Uterus (tissue), 2 donors: ENCODE data around the gene GABRB3.

ENCODE experiments used
- CTCF ChIP-seq, 4 experiments: fragments of 200-600 bp in 2 of 4; fragments of 450-650 bp in 2 of 4; sonication (generic) in 2 of 4; IDR thresholded peaks; one replicate each; pipeline ENCODE4 v1.5.1; 2016 to 2019; ENCODE audit warnings: antibody characterized with exemption in 4 of 4, mild to moderate bottlenecking in 2 of 4, moderate library complexity in 1 of 4
- POLR2A ChIP-seq, 2 donors: fragments of 450-650 bp; IDR thresholded peaks; one replicate each; pipeline ENCODE4 v1.6.1; 2016; ENCODE audit warnings: antibody characterized with exemption in 2 of 2, mild to moderate bottlenecking in 1 of 2, moderate library complexity in 1 of 2

GRCh38 chr15:26744894-26745293, 28.0 kb downstream of the GABRB3 start:
- TF ChIP-seq CTCF (IDR thresholded peaks at IDR 0.05) (no peak), POLR2A (IDR thresholded peaks at IDR 0.05) (no peak)
